Measurements from ENCODE around the gene FAM83E.
"Not testable (repeated sequence)": the region's sequence is repeated elsewhere in the genome, so short reads cannot be mapped to it uniquely, and the experiment has no call there.

FAM83E gene

GRCh38 chr19:48614436-48615230 lies at the start of gene FAM83E:
Gene FAM83E, minus strand, starts transcription at chr19:48615076. Its CDS starts 1,704 bp downstream, at chr19:48613372.
- no peak for DNase-seq (ENCODE audit: low spot score)

DNA sequence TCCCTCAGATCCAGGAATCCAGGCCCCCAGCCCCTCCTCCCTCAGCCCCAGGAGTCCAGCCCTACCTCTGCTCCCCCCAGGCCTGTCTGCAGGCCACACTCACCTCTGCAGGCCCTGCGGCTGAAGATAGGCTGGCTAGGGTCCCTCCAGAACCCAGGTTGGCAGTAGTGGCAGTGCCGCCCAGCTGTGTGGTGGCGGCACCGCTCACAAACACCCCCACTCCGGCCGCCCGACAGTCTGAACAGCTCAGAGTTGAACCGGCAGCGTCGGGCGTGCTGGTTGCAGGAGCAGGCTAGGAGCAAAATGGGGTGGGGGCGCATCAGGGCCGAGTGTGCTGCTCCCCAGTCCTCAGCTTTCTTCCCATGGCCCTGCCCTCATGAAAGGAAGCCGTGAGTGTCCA lies 49.6 kb upstream of the FAM83E start:
- DNase-seq (ENCODE audit: low spot score): no peak

DNA sequence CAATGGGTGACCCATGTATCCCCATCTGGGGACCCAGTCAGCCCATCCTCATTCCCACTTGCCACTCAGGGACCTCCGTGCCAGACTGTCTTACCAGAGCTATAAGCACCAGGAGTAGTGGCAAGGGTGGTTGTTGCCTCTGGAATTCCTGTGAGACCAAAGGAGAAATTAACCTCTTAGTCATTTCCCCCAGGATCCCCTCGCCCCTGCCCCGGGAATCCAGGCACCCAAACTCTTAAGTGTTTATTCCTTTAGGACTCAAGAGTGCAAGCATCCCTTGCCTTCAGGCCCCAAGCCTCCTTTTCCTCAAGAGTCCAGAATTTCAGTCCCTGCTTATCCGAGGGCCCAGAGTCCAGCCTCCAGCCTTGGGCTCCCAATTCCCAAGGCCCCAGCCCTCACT lies 48.8 kb upstream of the FAM83E start:
- DNase-seq (ENCODE audit: low spot score): no peak

DNA sequence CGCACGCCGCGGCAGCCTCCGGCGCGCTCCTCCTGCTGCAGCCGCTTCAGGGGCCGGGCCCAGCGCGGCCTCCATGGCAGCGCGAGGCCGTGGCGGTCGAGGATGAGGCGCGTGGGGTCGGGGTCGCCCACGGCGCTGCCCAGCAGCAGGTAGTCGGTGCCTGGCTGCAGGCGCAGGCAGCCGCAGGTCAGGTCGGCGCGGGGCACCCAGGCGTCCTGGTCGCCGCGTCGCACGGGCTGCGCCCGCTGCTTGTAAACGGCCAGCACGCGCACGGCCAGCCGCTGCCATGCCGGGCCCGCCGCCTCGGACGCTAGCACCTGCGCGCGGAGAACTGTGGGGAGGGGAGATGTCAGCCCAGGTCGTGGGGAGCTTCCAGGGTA lies 46.8 kb upstream of the FAM83E start:
- no peak for DNase-seq (ENCODE audit: low spot score)

DNA sequence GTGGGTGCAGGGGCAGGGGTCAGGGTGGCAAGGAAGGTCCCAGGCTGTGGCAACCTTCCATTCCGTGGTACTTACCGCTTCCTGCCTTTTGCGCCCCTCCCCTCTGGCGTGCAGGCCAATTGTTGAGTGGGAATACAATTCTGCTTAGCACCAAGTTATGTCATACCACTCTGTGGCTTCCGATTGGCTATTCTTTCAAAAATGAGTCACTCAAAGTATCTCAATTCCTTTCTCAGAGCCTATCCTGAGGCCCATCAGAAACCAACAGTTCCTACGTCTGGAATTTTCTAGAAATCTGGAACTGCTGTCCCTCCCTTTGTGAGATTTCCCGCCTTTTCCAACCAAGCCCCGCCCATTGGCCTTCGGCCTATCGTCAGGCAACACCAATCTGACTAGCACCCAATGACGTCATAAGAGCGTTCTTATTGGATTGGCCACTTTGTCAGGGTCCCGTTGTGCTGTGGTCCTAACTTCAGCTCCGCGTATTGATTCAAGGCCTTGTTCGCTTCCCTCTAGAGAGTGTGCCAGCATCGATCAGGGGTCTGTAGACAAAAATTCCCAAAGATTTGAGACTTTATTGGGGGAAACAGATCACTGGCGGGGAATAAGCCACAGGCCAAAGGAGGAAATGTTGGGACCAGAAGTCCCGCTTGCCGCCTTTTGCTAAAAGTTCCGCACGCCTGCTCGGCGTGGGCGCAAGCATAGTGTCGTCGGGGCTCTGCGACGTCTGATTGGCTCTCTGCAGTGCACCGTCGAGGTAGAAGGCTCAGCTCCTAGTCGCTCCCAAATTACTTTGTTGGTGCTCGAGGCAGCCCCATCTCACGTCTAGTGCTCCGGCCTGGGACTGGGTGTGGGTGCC lies 46.2 kb upstream of the FAM83E start:
- DNase-seq (ENCODE audit: low spot score): peak; percentile 87

DNA sequence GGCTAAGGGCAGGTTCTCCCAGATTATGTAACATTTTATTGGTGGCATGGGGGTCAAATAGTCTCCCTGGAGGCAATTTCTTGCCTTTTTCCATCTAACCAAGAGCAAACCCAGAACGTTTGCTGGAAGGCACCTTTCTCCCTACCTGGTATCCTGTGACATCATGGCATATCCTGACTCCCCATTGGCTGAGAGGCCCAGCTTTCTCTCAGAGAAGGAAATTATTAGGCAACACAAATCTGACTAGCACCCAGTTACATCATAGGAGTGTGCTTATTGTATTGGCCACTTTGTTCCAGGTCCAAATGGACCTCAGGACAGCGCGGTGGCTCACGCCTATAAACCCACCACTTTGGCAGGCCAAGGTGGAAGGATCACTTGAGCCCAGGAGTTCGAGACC lies 44.9 kb upstream of the FAM83E start:
- DNase-seq (ENCODE audit: low spot score): no peak

DNA sequence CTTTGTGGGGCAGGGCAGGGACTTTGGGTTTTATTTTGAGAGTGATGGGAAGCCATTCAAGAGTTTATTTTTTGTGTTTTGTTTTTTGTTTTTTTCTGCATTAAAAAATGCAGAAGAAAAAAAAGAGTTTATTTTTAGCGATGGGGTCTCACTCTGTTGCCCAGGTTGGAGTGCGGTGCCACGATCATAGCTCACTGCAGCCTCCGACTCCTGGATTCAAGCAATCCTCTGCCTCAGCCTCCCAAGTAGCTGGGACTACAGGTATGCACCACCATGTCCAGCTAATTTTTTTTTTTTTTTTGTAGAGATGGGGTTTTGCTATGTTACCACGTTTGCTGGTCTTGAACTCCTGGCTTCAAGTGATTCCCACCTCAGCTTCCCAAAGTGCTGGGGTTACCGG lies 43.6 kb upstream of the FAM83E start:
- DNase-seq (ENCODE audit: low spot score): no peak

DNA sequence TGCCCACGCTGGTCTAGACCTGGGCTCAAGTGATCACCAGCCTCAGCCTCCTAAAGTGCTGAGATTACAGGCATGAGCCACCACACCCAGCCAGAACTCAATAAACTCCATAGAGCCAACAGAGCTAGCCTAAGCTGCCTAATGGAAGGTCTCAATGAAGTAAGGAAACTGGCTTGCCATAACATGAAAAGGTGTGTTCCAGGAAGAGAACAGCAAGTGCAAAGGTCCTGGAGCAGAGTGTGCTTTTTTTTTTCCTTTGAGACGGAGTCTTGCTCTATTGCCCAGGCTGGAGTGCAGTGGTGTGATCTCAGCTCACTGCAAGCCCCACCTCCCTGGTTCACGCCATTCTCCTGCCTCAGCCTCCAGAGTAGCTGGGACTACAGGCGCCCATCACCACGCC lies 43.0 kb upstream of the FAM83E start:
- DNase-seq (ENCODE audit: low spot score): not testable (repeated sequence)

DNA sequence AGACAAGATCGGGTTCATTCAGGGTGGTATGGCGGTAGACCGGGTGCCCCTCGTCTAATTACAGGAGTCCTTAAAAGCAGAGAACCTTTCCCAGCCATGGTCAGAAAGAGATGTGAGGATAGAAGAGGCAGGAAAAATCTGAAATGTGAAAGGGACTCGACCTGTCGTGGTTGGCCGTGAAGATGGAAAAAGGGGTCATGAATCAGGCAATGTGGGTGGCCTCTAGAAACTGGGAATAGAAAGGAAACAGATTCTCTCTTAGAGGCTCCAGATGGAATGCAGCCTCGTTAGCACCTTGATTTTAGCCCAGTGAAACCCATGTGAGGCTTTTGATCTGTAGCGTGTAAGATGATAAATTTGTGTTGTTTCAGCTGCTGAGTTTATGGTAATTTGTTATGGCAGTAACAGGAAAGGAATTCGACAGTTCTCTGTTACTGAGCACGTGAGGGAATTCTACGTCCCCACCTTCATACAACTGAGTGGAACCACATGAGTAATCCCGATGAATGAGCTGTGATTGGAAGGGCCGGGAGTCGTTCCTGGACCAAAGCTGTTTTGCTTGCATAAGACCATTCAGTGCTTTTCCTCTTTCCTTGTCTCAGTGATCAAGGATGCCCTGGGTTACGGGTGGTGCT lies 42.1 kb upstream of the FAM83E start:
- peak; percentile 73 for DNase-seq (ENCODE audit: low spot score)

DNA sequence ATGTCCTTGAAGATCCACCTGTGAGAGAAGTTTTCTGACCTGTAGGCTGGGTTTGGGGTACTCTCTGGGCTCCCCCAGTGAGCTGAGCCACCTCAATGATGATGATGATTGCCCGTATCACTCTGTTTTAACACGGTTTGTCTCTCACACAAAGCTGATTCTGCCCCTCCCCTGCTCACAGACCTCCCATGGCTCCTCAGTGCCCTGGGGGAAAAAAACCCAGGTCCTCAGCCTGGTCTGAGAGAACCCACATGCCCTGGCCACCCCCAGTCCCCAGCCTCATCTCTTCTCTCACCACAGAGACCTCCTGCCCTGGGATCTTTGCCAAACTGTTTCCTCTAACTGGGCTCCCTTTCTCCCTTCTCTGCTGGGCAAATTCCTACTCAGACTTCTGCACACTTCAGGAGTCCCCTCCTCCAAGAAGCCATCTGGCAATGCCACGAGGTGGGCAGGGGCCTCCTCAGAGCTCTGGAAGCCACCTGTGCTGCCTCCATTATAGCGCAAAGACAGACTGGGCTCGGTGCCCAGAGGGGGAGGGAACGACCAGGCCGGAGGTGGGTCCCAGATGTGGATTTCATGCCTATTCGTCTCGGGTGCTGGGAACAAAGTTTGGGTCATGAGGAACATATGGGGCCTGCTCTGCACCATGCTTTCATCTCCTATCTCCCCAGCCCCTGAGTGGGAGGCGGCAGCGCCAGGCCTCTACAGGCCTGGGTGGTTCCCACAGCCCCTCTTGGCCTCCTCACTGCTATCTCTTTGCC lies 39.6 kb upstream of the FAM83E start:
- no peak for DNase-seq (ENCODE audit: low spot score)

GRCh38 chr19:48651683-48652048 lies 36.8 kb upstream of the FAM83E start:
- no peak for DNase-seq (ENCODE audit: low spot score)

- no peak for DNase-seq (ENCODE audit: low spot score)
These were observed 36.3 kb upstream of the FAM83E start for GRCh38 chr19:48650974-48651682.

- DNase-seq (ENCODE audit: low spot score): no peak
These were observed 33.3 kb upstream of the FAM83E start for GRCh38 chr19:48648134-48648533.

DNA sequence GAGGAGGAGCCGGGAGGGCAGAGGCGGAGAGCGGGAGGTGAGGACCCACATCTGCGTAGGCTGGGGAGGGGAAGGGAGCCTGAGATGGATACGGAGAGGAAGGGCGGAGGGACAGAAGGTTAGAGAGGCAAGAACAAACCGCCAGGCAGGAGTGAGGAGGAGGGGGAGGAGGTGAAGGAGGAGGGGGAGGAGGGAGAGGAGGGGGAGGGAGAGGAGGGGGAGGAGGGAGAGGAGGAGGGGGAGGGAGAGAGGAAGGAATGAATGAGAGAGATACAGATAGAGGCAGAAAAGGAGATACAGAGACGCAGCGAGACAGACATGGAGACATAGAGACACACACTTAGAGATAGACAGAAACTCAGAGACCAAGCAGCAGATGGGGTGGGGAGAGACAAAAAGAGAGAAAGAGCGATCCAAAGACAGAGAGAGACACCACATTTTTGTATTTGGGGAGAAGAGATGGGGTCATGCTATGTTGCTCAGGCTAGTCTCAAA lies 31.9 kb upstream of the FAM83E start:
- DNase-seq (ENCODE audit: low spot score): no peak

GRCh38 chr19:48646001-48646721 lies 31.3 kb upstream of the FAM83E start, which contains the start of gene CA11:
Gene CA11, minus strand, starts transcription at chr19:48646187. Its CDS starts 555 bp downstream, at chr19:48645632.
- peak; percentile 86 for DNase-seq (ENCODE audit: low spot score)

DNA sequence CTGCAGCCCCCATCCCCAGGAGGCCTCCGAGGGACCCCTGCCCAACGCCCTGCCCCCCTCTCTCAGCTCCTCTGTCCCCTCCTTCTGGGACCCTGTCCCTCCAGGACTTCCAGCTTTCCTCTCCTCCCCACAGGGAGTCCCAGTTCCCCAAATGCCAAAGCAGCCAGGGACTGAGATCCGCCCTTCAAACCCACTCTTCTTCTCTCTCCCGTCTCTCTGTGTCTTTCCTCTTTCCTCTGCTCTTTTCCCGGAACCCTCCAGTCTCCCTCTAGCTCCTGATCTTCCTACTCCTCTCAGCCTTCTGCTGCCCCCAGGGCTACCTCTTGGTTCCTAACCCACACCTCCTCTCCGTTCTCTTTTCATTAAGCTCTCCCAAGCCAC lies 30.7 kb upstream of the FAM83E start:
- DNase-seq (ENCODE audit: low spot score): no peak

DNA sequence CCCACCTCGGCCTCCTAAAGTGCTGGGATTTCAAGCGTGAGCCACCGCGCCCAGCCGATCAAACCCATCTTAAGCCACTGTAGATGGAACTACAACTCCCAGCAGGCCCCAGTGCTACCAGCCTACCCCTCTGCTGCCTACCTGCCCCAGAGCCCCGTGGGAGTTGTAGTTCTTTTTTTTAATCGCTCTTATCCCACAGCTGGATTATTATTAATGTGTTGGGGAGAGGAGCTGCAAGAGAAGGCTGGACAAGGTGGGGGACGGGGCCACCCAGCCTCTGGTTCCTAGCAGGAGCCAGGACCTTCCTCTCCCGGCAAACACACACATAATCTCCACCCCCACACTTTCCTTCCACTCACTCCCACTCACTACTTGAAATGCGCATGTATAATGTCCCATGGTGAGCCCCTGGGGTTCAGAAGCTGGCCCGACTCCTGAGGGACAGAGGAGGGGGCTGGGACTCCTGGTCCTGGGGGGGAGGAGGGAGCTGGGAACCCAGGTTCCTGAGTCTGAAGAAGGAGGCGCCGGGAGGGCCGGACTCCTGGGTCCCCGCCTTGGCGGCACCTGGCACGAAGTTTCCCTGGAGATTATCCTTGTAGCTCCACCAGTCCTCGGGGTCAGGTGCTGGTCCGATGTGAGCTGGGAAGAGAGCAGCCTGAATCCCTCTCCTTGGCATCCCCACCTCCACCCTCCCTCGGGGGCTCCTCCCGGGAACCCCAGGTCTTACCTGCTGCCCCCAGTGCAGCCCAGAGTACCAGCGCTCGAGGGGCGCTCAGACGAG lies 30.2 kb upstream of the FAM83E start:
- peak; percentile 88 for DNase-seq (ENCODE audit: low spot score)

DNA sequence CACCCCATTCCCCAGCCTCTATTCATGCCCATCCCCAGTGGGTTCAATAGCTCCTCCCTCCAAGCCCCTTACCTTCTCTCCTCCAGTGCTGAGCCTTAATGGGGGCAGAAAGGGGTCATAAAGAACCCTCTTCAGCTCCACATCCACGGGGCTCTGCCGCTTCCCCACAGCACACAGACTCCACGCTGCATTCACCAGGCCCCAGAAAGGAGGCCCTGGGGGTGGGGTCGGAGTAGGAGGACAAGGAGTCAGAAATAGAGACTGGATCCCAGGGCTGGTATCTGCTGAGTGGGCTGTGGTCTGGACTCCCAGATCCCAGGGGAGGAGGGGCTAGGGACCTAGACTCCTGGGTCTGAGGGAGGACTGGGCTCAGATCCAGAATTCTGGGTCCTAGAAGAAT lies 29.5 kb upstream of the FAM83E start:
- no peak for DNase-seq (ENCODE audit: low spot score)

GRCh38 chr19:48642862-48643261 lies 28.0 kb upstream of the FAM83E start:
- no peak for DNase-seq (ENCODE audit: low spot score)

GRCh38 chr19:48641850-48642249 lies 27.0 kb upstream of the FAM83E start:
- DNase-seq (ENCODE audit: low spot score): no peak
